ENCODE data around the gene HRCT1. TPM values are rescaled to one million over a fixed set of nuclear protein-coding genes. Genes with fewer than 3 reads are reported as not detected.

Gene HRCT1
- total RNA-seq, 1 experiment from 2014 or later: not detected

GRCh38 chr9:35864695-35865255 is 41.2 kb upstream of the HRCT1 start:
- POLR2A ChIA-PET (ENCODE audit: low non-redundant PET): no interaction called here
- intact Hi-C loops (cut with micrococcal nuclease; ENCODE audit: unreplicated experiment): no loop called here

DNA sequence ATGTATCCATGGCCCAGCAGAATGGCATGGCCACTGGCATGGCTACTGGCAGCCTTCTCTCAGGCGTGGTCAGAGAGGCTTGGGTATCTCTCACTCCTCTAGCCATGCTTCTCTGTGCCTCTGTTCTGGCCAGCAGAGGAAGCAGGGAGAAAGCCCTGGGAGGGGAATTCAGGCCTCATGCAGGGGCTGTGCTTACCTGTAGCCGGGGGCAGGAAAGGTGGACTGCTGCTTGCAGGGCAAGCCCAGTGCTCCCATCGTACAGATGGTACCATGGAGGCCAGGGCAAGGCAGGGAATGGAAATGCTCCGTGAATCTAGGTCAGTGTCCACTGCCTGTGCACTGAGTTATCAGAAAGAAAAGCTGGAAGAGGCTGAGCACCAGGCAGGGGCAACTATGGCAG is 38.5 kb upstream of the HRCT1 start:
- no peak for DNase-seq (ENCODE audit: low spot score)
- intact Hi-C loops (cut with micrococcal nuclease; ENCODE audit: unreplicated experiment): no loop called here
- Histone ChIP-seq H3K27me3 (replicated peaks; ENCODE audit: insufficient read depth, low read depth, low read length, poor library complexity) (no peaks in the 10 kb centered on the region), H3K36me3 (ENCODE audit: insufficient read depth, low read length, poor library complexity, severe bottlenecking) (no peaks in the 10 kb centered on the region), H3K27ac (ENCODE audit: low read depth, low read length, poor library complexity, severe bottlenecking) (no peak overlapping the region), H3K4me1 (ENCODE audit: insufficient read depth, low read length, poor library complexity, severe bottlenecking) (peaks cover 4% of the 10 kb centered on the region), H3K4me3 (ENCODE audit: low read depth, low read length, poor library complexity, severe bottlenecking) (no peak overlapping the region), H3K9me3 (ENCODE audit: low read depth, low read length, poor library complexity, severe bottlenecking) (no peaks in the 10 kb centered on the region)
- BruUV-seq (replicated peaks): no TSS peak
- POLR2A ChIA-PET (ENCODE audit: low non-redundant PET): no interaction called here
- TF ChIP-seq, protein P1, sequence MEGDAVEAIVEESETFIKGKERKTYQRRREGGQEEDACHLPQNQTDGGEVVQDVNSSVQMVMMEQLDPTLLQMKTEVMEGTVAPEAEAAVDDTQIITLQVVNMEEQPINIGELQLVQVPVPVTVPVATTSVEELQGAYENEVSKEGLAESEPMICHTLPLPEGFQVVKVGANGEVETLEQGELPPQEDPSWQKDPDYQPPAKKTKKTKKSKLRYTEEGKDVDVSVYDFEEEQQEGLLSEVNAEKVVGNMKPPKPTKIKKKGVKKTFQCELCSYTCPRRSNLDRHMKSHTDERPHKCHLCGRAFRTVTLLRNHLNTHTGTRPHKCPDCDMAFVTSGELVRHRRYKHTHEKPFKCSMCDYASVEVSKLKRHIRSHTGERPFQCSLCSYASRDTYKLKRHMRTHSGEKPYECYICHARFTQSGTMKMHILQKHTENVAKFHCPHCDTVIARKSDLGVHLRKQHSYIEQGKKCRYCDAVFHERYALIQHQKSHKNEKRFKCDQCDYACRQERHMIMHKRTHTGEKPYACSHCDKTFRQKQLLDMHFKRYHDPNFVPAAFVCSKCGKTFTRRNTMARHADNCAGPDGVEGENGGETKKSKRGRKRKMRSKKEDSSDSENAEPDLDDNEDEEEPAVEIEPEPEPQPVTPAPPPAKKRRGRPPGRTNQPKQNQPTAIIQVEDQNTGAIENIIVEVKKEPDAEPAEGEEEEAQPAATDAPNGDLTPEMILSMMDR (conservative IDR thresholded peaks at IDR 0.05; ENCODE audit: low read depth, low read length): no peak
- CTCF ChIA-PET: no interaction called here

More at GRCh38 chr9:35864695-35865255, 41.2 kb upstream of the HRCT1 start:
- BruUV-seq (replicated peaks): no TSS peak
- no peaks in the 10 kb centered on the region for H3K9me3 ChIP-seq (ENCODE audit: low read depth, low read length, poor library complexity, severe bottlenecking)
- CTCF ChIA-PET: no interaction called here
- no peak overlapping the region for H3K4me3 ChIP-seq (ENCODE audit: low read depth, low read length, poor library complexity, severe bottlenecking)
- no peaks in the 10 kb centered on the region for H3K27me3 ChIP-seq (replicated peaks; ENCODE audit: insufficient read depth, low read depth, low read length, poor library complexity)
- no peak for DNase-seq (ENCODE audit: low spot score)
- H3K4me1 ChIP-seq (ENCODE audit: insufficient read depth, low read length, poor library complexity, severe bottlenecking): peaks cover 4% of the 10 kb centered on the region
- no peaks in the 10 kb centered on the region for H3K36me3 ChIP-seq (ENCODE audit: insufficient read depth, low read length, poor library complexity, severe bottlenecking)
- no peak overlapping the region for H3K27ac ChIP-seq (ENCODE audit: low read depth, low read length, poor library complexity, severe bottlenecking)
- TF ChIP-seq, protein P1 (conservative IDR thresholded peaks at IDR 0.05; ENCODE audit: low read depth, low read length): no peak
- no peak for TF ChIP-seq EZH2 (IDR thresholded peaks at IDR 0.05; ENCODE audit: borderline replicate concordance, low read depth, low read length, poor library complexity, severe bottlenecking)

DNA sequence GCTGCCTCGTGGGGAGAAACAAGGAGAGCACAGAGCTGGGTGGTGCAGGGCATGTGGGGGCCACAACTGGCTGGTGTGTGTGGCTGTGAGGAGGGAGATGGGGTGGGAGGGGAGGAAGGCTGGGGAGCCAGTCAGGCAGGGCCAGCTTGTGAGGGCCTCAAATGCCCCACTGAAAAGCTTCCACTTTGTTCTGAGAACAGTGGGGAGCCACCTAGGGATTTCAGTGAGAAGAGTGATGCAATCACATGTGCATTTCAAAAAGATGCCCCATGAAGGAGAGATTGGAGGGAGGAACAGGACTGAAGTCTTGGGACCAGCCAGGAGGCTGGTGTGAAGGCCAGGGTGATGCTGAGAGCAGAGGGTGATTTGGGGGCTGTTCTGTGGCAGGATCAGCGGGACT is 37.1 kb upstream of the HRCT1 start:
- Histone ChIP-seq H3K9me3 (ENCODE audit: low read depth, low read length, poor library complexity, severe bottlenecking) (no peaks in the 10 kb centered on the region), H3K4me3 (ENCODE audit: low read depth, low read length, poor library complexity, severe bottlenecking) (no peak overlapping the region), H3K4me1 (ENCODE audit: insufficient read depth, low read length, poor library complexity, severe bottlenecking) (peaks cover 4% of the 10 kb centered on the region), H3K36me3 (ENCODE audit: insufficient read depth, low read length, poor library complexity, severe bottlenecking) (no peaks in the 10 kb centered on the region), H3K27me3 (replicated peaks; ENCODE audit: insufficient read depth, low read depth, low read length, poor library complexity) (no peaks in the 10 kb centered on the region), H3K27ac (ENCODE audit: low read depth, low read length, poor library complexity, severe bottlenecking) (no peak overlapping the region)
- intact Hi-C loops (cut with micrococcal nuclease; ENCODE audit: unreplicated experiment): no loop called here
- BruUV-seq (replicated peaks): no TSS peak
- POLR2A ChIA-PET (ENCODE audit: low non-redundant PET): no interaction called here
- TF ChIP-seq, protein P1 (conservative IDR thresholded peaks at IDR 0.05; ENCODE audit: low read depth, low read length): no peak
- no peak for TF ChIP-seq EZH2 (IDR thresholded peaks at IDR 0.05; ENCODE audit: borderline replicate concordance, low read depth, low read length, poor library complexity, severe bottlenecking)
- CTCF ChIA-PET: no interaction called here
- peak; percentile 10 for DNase-seq (ENCODE audit: low spot score)
